Measurements from ENCODE around the gene LRRC4.

Gene LRRC4, protein sequence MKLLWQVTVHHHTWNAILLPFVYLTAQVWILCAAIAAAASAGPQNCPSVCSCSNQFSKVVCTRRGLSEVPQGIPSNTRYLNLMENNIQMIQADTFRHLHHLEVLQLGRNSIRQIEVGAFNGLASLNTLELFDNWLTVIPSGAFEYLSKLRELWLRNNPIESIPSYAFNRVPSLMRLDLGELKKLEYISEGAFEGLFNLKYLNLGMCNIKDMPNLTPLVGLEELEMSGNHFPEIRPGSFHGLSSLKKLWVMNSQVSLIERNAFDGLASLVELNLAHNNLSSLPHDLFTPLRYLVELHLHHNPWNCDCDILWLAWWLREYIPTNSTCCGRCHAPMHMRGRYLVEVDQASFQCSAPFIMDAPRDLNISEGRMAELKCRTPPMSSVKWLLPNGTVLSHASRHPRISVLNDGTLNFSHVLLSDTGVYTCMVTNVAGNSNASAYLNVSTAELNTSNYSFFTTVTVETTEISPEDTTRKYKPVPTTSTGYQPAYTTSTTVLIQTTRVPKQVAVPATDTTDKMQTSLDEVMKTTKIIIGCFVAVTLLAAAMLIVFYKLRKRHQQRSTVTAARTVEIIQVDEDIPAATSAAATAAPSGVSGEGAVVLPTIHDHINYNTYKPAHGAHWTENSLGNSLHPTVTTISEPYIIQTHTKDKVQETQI

DNA sequence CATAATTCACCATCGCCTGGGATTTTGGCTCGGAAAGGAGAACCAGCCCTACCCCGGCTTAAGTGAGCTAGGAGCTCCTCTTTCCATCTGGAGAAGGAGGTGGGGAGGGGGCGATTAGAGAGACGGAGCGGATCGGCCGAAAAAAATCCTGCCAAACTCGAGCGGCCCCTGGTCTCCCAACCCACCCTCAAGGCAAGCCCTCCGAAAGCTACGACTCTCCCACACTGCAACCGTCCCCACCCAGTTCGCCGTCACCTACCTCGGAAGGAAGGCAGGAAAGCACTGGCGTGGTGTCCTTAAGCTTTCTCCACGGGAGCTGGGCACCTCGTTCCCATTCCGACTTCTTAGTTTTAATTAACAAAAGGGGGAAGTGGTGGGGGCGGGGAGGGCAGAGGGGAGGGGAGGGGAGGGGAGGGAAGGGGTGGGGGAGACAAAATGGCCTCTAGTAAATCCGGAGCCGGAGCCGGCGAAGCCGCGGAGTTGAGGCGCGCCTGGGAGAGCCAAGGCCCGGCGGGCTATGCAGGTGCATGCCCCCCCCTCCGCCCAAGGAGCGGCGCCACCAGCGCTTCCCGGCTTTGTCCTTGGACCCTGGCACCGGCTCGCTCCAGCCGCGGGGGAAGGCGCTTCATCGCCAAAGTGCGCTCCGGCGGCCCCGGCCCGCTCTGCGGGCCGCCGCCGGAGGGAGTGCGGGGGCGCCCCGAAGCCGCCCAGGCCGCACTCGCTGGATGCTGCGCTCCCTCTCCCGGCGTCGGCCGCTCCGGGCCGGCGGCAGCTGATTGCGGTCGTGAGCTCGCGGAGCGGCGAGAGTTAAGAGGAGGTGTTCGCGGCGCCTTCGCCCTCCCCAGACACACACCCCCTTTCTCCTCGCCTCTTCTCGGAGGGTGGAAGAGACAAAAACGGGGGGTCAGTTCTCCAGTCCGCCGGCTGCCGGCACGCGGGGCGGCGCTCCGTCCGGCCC is at the start of gene LRRC4:
Gene LRRC4 (minus strand): TSS at position 784 of the 958 bp plus-strand sequence. CDS start 797 bp downstream, outside the sequence.
- Mint-ChIP-seq H3K4me3 (peak within 1 kb of the TSS; percentile 89), H3K9me3 (no peaks in the 10 kb centered on the region), H3K27ac (peak within 1 kb of the TSS; percentile 10), H3K4me1 (peaks cover 22% of the 10 kb centered on the region), H3K27me3 (no peaks in the 10 kb centered on the region), H3K36me3 (peaks cover 20% of the 10 kb centered on the region)
- ATAC-seq (ENCODE audit: low read depth), result peak; percentile 44
- peak in 1 of 2 donors; percentile 25 for DNase-seq (ENCODE audit: low spot score in 2 of 2)

DNA sequence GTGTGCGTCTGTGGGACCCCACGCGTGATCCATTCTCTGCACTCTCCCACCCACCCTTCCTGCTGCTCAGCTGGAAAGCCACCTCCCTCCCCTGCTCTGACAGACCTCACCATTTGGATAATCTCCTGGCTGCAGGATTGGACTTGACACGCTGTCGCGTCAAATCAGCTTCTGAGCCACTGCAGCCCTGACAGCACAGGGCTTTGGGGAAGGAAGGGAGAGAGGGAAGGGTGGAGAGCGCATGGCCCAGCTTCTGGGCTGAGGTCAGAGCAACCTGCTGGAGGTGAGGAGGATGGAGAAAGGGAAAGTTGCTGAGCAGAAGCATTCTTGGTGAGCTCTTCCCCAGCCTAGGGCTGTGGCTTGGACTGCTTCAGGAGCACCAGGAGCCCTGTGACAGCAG is 48.9 kb upstream of the LRRC4 start:
- peaks cover 7% of the 10 kb centered on the region for H3K36me3 Mint-ChIP-seq
- H3K4me3 Mint-ChIP-seq, result no peak overlapping the region
- H3K9me3 Mint-ChIP-seq, result no peaks in the 10 kb centered on the region
- no peaks in the 10 kb centered on the region for H3K4me1 Mint-ChIP-seq
- DNase-seq (ENCODE audit: low spot score in 2 of 2) (no peak), ATAC-seq (ENCODE audit: low read depth) (no peak)
- H3K27ac Mint-ChIP-seq, result no peak overlapping the region
- H3K27me3 Mint-ChIP-seq, result no peaks in the 10 kb centered on the region

GRCh38 chr7:128078309-128078708 is 47.1 kb upstream of the LRRC4 start:
- no peaks in the 10 kb centered on the region for H3K27me3 Mint-ChIP-seq
- no peak for DNase-seq (ENCODE audit: low spot score in 2 of 2)
- no peaks in the 10 kb centered on the region for H3K9me3 Mint-ChIP-seq
- H3K36me3 Mint-ChIP-seq, result peaks cover 8% of the 10 kb centered on the region
- no peak overlapping the region for H3K4me3 Mint-ChIP-seq
- no peaks in the 10 kb centered on the region for H3K4me1 Mint-ChIP-seq
- H3K27ac Mint-ChIP-seq, result no peak overlapping the region
- ATAC-seq (ENCODE audit: low read depth), result no peak

- DNase-seq (ENCODE audit: low spot score in 2 of 2) (no peak), ATAC-seq (ENCODE audit: low read depth) (no peak)
- peaks cover 8% of the 10 kb centered on the region for H3K36me3 Mint-ChIP-seq
- no peak overlapping the region for H3K4me3 Mint-ChIP-seq
- no peaks in the 10 kb centered on the region for H3K9me3 Mint-ChIP-seq
- no peak overlapping the region for H3K27ac Mint-ChIP-seq
- H3K4me1 Mint-ChIP-seq, result no peaks in the 10 kb centered on the region
- H3K27me3 Mint-ChIP-seq, result no peaks in the 10 kb centered on the region
Measured at GRCh38 chr7:128076796-128077271, 45.6 kb upstream of the LRRC4 start.

DNA sequence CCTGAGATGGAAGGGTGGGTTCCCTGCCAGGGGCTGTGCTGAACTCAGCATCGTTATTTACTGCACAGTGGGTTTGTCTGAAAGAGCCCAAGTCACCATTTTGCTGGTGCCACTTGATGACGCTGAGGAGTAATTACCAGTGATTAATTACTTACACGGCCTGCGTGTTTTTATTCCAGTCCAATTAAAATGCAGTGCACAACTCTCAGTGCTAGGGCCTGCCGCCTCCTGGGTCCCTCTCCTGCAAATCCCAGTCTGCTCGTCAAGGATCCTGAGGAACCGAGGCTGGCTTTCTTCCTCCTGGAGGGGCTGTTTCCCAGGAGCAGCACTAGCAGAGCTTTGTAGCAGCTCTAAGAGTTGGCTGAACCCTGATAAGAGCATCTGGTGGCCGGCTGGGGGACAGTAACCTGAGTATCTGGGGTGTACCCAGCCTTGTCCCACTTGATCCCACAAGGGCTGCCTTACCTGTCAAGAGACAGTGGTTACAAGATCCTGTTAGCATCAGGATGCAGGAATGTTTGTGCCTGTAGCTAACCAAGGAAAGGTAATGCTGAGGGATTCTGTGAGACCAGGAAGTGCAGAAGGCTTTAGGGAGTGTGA is 45.1 kb upstream of the LRRC4 start:
- no peak overlapping the region for H3K4me3 Mint-ChIP-seq
- no peaks in the 10 kb centered on the region for H3K27me3 Mint-ChIP-seq
- H3K27ac Mint-ChIP-seq, result no peak overlapping the region
- no peak for DNase-seq (ENCODE audit: low spot score in 2 of 2)
- no peaks in the 10 kb centered on the region for H3K9me3 Mint-ChIP-seq
- peaks cover 8% of the 10 kb centered on the region for H3K36me3 Mint-ChIP-seq
- ATAC-seq (ENCODE audit: low read depth), result no peak
- H3K4me1 Mint-ChIP-seq, result no peaks in the 10 kb centered on the region

GRCh38 chr7:128075242-128076095 is 44.2 kb upstream of the LRRC4 start:
- Mint-ChIP-seq H3K27me3 (no peaks in the 10 kb centered on the region), H3K4me1 (no peaks in the 10 kb centered on the region), H3K36me3 (peaks cover 5% of the 10 kb centered on the region), H3K9me3 (no peaks in the 10 kb centered on the region), H3K27ac (no peak overlapping the region), H3K4me3 (no peak overlapping the region)
- DNase-seq (ENCODE audit: low spot score in 2 of 2) (no peak), ATAC-seq (ENCODE audit: low read depth) (no peak)

- Mint-ChIP-seq H3K36me3 (peaks cover 5% of the 10 kb centered on the region), H3K9me3 (no peaks in the 10 kb centered on the region), H3K4me3 (no peak overlapping the region), H3K27ac (no peak overlapping the region), H3K4me1 (peaks cover 2% of the 10 kb centered on the region), H3K27me3 (no peaks in the 10 kb centered on the region)
- DNase-seq (ENCODE audit: low spot score in 2 of 2) (no peak), ATAC-seq (ENCODE audit: low read depth) (no peak)
Measured at GRCh38 chr7:128074736-128075135, 43.5 kb upstream of the LRRC4 start.

- DNase-seq (ENCODE audit: low spot score in 2 of 2), result no peak
- no peak overlapping the region for H3K27ac Mint-ChIP-seq
- H3K9me3 Mint-ChIP-seq, result no peaks in the 10 kb centered on the region
- H3K27me3 Mint-ChIP-seq, result no peaks in the 10 kb centered on the region
- ATAC-seq (ENCODE audit: low read depth), result no peak
- no peak overlapping the region for H3K4me3 Mint-ChIP-seq
- H3K36me3 Mint-ChIP-seq, result peaks cover 5% of the 10 kb centered on the region
- H3K4me1 Mint-ChIP-seq, result peaks cover 2% of the 10 kb centered on the region
Measured at GRCh38 chr7:128074336-128074735, 43.1 kb upstream of the LRRC4 start.

DNA sequence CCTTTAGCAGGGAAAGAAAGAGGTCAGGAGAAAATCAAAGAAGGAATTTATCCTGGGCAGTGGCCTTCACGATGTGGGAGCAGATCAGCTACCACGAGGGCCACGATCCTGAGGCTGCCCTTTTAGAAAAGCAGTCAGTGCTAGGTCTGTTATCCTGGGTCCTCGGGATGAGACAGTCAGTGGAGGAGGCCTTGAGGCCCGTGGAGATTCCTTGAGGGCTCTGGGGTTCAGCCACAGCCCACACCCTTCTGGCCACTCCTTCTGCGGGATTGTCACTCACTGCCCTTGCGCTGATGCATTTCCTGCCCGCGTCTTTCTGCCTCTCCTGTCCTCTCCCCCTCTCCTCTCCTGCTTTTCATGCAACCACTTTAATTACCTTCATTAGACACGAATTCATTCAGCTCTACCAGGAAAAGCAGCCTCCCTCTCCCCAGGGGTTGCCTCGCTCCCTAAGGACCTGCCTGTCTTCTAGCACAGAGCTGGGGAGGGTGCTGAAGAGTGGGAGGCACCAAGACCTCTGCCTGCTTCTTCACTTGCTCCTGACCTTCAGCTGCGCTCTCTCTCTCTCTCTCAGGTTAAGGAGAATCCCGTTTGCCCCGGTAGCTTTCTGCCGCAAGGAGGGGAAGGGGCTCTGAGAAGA is 42.6 kb upstream of the LRRC4 start:
- Mint-ChIP-seq H3K27me3 (no peaks in the 10 kb centered on the region), H3K9me3 (no peaks in the 10 kb centered on the region), H3K4me3 (no peak overlapping the region), H3K36me3 (peaks cover 5% of the 10 kb centered on the region), H3K4me1 (peaks cover 2% of the 10 kb centered on the region), H3K27ac (no peak overlapping the region)
- no peak for ATAC-seq (ENCODE audit: low read depth)
- no peak for DNase-seq (ENCODE audit: low spot score in 2 of 2)

GRCh38 chr7:128071801-128072200 is 40.6 kb upstream of the LRRC4 start:
- Mint-ChIP-seq H3K9me3 (no peaks in the 10 kb centered on the region), H3K36me3 (peaks cover 9% of the 10 kb centered on the region), H3K27me3 (no peaks in the 10 kb centered on the region), H3K4me1 (peaks cover 5% of the 10 kb centered on the region), H3K4me3 (no peak overlapping the region), H3K27ac (no peak overlapping the region)
- DNase-seq (ENCODE audit: low spot score in 2 of 2) (no peak), ATAC-seq (ENCODE audit: low read depth) (no peak)

DNA sequence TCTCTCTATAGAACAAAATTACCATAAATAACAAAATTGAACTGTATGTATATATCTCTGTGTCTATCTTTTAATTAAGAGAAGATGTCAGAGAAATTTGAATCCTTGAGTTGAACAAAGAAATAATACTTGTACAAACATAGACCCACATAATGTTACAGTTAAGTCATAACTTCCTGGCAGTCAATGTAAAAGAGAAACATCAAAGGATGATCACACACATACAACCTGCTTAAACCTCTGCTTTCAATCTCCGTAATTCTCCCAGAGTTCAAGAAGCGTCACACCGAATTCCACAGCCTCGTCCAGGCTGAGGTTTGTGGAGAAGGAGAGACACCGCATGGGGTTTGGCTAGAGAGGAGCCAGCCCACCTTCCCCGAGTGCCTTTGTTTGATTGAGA is 40.1 kb upstream of the LRRC4 start:
- H3K4me3 Mint-ChIP-seq, result no peak overlapping the region
- peaks cover 5% of the 10 kb centered on the region for H3K4me1 Mint-ChIP-seq
- DNase-seq (ENCODE audit: low spot score in 2 of 2) (no peak), ATAC-seq (ENCODE audit: low read depth) (no peak)
- no peaks in the 10 kb centered on the region for H3K9me3 Mint-ChIP-seq
- no peak overlapping the region for H3K27ac Mint-ChIP-seq
- H3K27me3 Mint-ChIP-seq, result no peaks in the 10 kb centered on the region
- peaks cover 9% of the 10 kb centered on the region for H3K36me3 Mint-ChIP-seq

All from memory B cell (primary cell).